Chondrocyte (in vitro differentiated cells): Measurements from ENCODE around the gene TMEM132E. TPM values are rescaled to one million over a fixed set of nuclear protein-coding genes. Genes with fewer than 3 reads are reported as not detected.

Source experiments
- DNase-seq: peaks from one replicate; pipeline ENCODE4 v3.0.0; 2021; ENCODE audit warnings: mixed read lengths, low spot score
- H3K27ac Mint-ChIP-seq: one replicate; pipeline ENCODE4 v1.8.0; 2021; ENCODE audit warnings: mild to moderate bottlenecking, moderate library complexity, mixed read lengths; ENCODE audit not compliant: unreplicated experiment
- H3K27me3 Mint-ChIP-seq: 2 replicates; pipeline ENCODE4 v1.8.0; 2021; ENCODE audit warnings: low read depth, mixed read lengths
- H3K36me3 Mint-ChIP-seq: 2 replicates; pipeline ENCODE4 v1.8.0; 2021; ENCODE audit warnings: low read depth, mixed read lengths
- H3K4me1 Mint-ChIP-seq: 2 replicates; pipeline ENCODE4 v1.8.0; 2021; ENCODE audit warnings: low read depth, mild to moderate bottlenecking, mixed read lengths
- H3K4me3 Mint-ChIP-seq: one replicate; pipeline ENCODE4 v1.8.0; 2021; ENCODE audit warnings: mild to moderate bottlenecking, moderate library complexity, mixed read lengths; ENCODE audit not compliant: unreplicated experiment
- H3K9me3 Mint-ChIP-seq: 2 replicates; pipeline ENCODE4 v1.8.0; 2021; ENCODE audit warnings: low read depth, mixed read lengths
- CTCF ChIP-seq: fragments of 200-600 bp; sonication (generic); IDR thresholded peaks from 2 replicates; pipeline ENCODE4 v1.5.0; 2021; ENCODE audit warnings: antibody characterized with exemption, mild to moderate bottlenecking, moderate library complexity
- total RNA-seq: library from RNA; stranded (reverse); gene quantifications from 3 replicates; pipeline ENCODE4 v1.2.1, GENCODE V29; 2021

TMEM132E gene
- total RNA-seq, 1 donor from 2014 or later: 0.20 TPM

GRCh38 chr17:34654881-34655276 lies 75.5 kb downstream of the TMEM132E start:
- no peak overlapping the region for H3K27ac Mint-ChIP-seq
- no peaks in the 10 kb centered on the region for H3K4me1 Mint-ChIP-seq
- no peak for TF ChIP-seq CTCF
- peaks cover 6% of the 10 kb centered on the region for H3K27me3 Mint-ChIP-seq
- H3K36me3 Mint-ChIP-seq: no peaks in the 10 kb centered on the region
- no peaks in the 10 kb centered on the region for H3K9me3 Mint-ChIP-seq
- H3K4me3 Mint-ChIP-seq: no peak overlapping the region
- no peak for DNase-seq

DNA sequence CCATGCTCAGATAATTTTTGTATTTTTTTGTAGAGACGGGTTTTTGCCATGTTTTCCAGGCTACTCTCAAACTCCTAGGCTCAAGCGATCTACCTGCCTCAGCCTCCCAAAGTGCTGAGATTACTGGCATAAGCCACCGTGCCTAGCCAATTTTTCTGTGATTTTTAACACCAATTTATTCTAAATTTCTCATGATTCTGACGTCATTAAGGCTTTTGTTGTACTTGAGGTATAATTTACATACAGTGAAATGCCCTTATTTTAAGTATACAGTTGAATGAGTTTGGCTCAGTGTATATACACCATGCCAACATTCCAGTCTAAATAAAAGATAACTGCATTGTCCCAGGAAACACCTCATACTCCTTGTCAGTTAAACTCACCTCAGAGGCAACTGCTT lies 77.4 kb downstream of the TMEM132E start:
- no peak overlapping the region for H3K27ac Mint-ChIP-seq
- TF ChIP-seq CTCF: no peak
- no peaks in the 10 kb centered on the region for H3K9me3 Mint-ChIP-seq
- DNase-seq: no peak
- H3K36me3 Mint-ChIP-seq: no peaks in the 10 kb centered on the region
- H3K4me1 Mint-ChIP-seq: no peaks in the 10 kb centered on the region
- H3K27me3 Mint-ChIP-seq: peaks cover 8% of the 10 kb centered on the region
- no peak overlapping the region for H3K4me3 Mint-ChIP-seq

- peaks cover 5% of the 10 kb centered on the region for H3K27me3 Mint-ChIP-seq
- no peaks in the 10 kb centered on the region for H3K4me1 Mint-ChIP-seq
- no peak overlapping the region for H3K4me3 Mint-ChIP-seq
- no peaks in the 10 kb centered on the region for H3K9me3 Mint-ChIP-seq
- TF ChIP-seq CTCF: no peak
- H3K27ac Mint-ChIP-seq: no peak overlapping the region
- no peaks in the 10 kb centered on the region for H3K36me3 Mint-ChIP-seq
- DNase-seq: no peak
These were observed 79.6 kb downstream of the TMEM132E start for GRCh38 chr17:34658811-34659560.

- no peak for DNase-seq
- Mint-ChIP-seq H3K9me3 (no peaks in the 10 kb centered on the region), H3K4me1 (no peaks in the 10 kb centered on the region), H3K27me3 (peaks cover 13% of the 10 kb centered on the region), H3K27ac (no peak overlapping the region), H3K36me3 (no peaks in the 10 kb centered on the region), H3K4me3 (no peak overlapping the region)
- TF ChIP-seq CTCF: no peak
These were observed 84.3 kb downstream of the TMEM132E start for GRCh38 chr17:34663714-34664113.

GRCh38 chr17:34665150-34665806 lies 85.9 kb downstream of the TMEM132E start:
- TF ChIP-seq CTCF: no peak
- peaks cover 15% of the 10 kb centered on the region for H3K27me3 Mint-ChIP-seq
- no peaks in the 10 kb centered on the region for H3K9me3 Mint-ChIP-seq
- no peak for DNase-seq
- no peaks in the 10 kb centered on the region for H3K4me1 Mint-ChIP-seq
- no peak overlapping the region for H3K4me3 Mint-ChIP-seq
- no peaks in the 10 kb centered on the region for H3K36me3 Mint-ChIP-seq
- no peak overlapping the region for H3K27ac Mint-ChIP-seq
